PFSK-1 (cell line): ENCODE data around the gene BMX.

ENCODE experiments used
- REST ChIP-seq, 2 experiments: IDR thresholded peaks; 2 replicates each; pipeline versions ENCODE4 v1.6.1 to v1.8.0; 2011 to 2012; ENCODE audit warnings: low read depth in 2 of 2, low read length in 2 of 2, control low read depth in 1 of 2, inconsistent platforms in 1 of 2, mild to moderate bottlenecking in 1 of 2, moderate library complexity in 1 of 2; ENCODE audit not compliant: insufficient read depth in 1 of 2
- TAF1 ChIP-seq: IDR thresholded peaks from 2 replicates; pipeline ENCODE4 v1.6.1; 2012; ENCODE audit warnings: low read length, control low read depth, borderline replicate concordance; ENCODE audit not compliant: insufficient read depth

GRCh38 chrX:15564981-15565579 lies 64.5 kb downstream of the BMX start:
- TF ChIP-seq REST (IDR thresholded peaks at IDR 0.05; ENCODE audit: insufficient read depth in 1 of 2, low read depth in 2 of 2, low read length in 2 of 2), result no peak
- no peak for TF ChIP-seq TAF1
